Measurements from ENCODE around the gene UBE2H. TPM values are rescaled to one million over a fixed set of nuclear protein-coding genes. Genes with fewer than 3 reads are reported as not detected.
"Not testable (repeated sequence)": the region's sequence is repeated elsewhere in the genome, so short reads cannot be mapped to it uniquely, and the experiment has no call there.

UBE2H gene
- total RNA-seq, 2 experiments from 2014 or later, result 35.6 to 42.1 TPM

- Mint-ChIP-seq H3K27ac (no peak overlapping the region), H3K9me3 (no peaks in the 10 kb centered on the region), H3K27me3 (no peaks in the 10 kb centered on the region), H3K4me3 (no peak overlapping the region), H3K36me3 (peaks cover 5% of the 10 kb centered on the region), H3K4me1 (peaks cover 16% of the 10 kb centered on the region)
- POLR2A ChIA-PET, result no interaction called here
- DNase-seq (no peak), ATAC-seq (ENCODE audit: low read depth) (no peak)
Observed at GRCh38 chr7:129866251-129866650, 86.5 kb downstream of the UBE2H start.

GRCh38 chr7:129865925-129866201, 86.9 kb downstream of the UBE2H start:
- no peak for ATAC-seq (ENCODE audit: low read depth)
- H3K27ac Mint-ChIP-seq, result no peak overlapping the region
- H3K27me3 Mint-ChIP-seq, result no peaks in the 10 kb centered on the region
- H3K36me3 Mint-ChIP-seq, result peaks cover 5% of the 10 kb centered on the region
- DNase-seq, result no peak
- POLR2A ChIA-PET, result no interaction called here
- H3K4me3 Mint-ChIP-seq, result no peak overlapping the region
- H3K9me3 Mint-ChIP-seq, result no peaks in the 10 kb centered on the region
- H3K4me1 Mint-ChIP-seq, result peaks cover 17% of the 10 kb centered on the region

GRCh38 chr7:129865093-129865924, 87.5 kb downstream of the UBE2H start:
- H3K9me3 Mint-ChIP-seq, result no peaks in the 10 kb centered on the region
- H3K36me3 Mint-ChIP-seq, result peaks cover 5% of the 10 kb centered on the region
- DNase-seq (no peak), ATAC-seq (ENCODE audit: low read depth) (no peak)
- H3K4me3 Mint-ChIP-seq, result no peak overlapping the region
- H3K27ac Mint-ChIP-seq, result no peak overlapping the region
- H3K27me3 Mint-ChIP-seq, result no peaks in the 10 kb centered on the region
- H3K4me1 Mint-ChIP-seq, result peaks cover 19% of the 10 kb centered on the region
- POLR2A ChIA-PET, result no interaction called here

GRCh38 chr7:129864676-129865075, 88.1 kb downstream of the UBE2H start:
- peaks cover 21% of the 10 kb centered on the region for H3K4me1 Mint-ChIP-seq
- DNase-seq; ATAC-seq (ENCODE audit: low read depth); H3K9me3 Mint-ChIP-seq; H3K27me3 Mint-ChIP-seq; POLR2A ChIA-PET; H3K36me3 Mint-ChIP-seq; H3K4me3 Mint-ChIP-seq; H3K27ac Mint-ChIP-seq: not testable (repeated sequence)

GRCh38 chr7:129864042-129864441, 88.7 kb downstream of the UBE2H start:
- DNase-seq (no peak), ATAC-seq (ENCODE audit: low read depth) (no peak)
- Mint-ChIP-seq H3K4me3 (no peak overlapping the region), H3K9me3 (no peaks in the 10 kb centered on the region), H3K27me3 (no peaks in the 10 kb centered on the region), H3K4me1 (peaks cover 27% of the 10 kb centered on the region), H3K27ac (no peak overlapping the region), H3K36me3 (peaks cover 5% of the 10 kb centered on the region)
- POLR2A ChIA-PET, result no interaction called here

- Mint-ChIP-seq H3K27ac (no peak overlapping the region), H3K27me3 (no peaks in the 10 kb centered on the region), H3K4me3 (no peak overlapping the region), H3K36me3 (peaks cover 1% of the 10 kb centered on the region), H3K4me1 (peaks cover 26% of the 10 kb centered on the region), H3K9me3 (no peaks in the 10 kb centered on the region)
- ATAC-seq (ENCODE audit: low read depth) (no peak), DNase-seq (no peak)
- POLR2A ChIA-PET, result no interaction called here
Observed at GRCh38 chr7:129862682-129863081, 90.1 kb downstream of the UBE2H start.

GRCh38 chr7:129860784-129861183, 92.0 kb downstream of the UBE2H start:
- H3K4me3 Mint-ChIP-seq, POLR2A ChIA-PET: not testable (repeated sequence)

GRCh38 chr7:129859183-129859582, 93.6 kb downstream of the UBE2H start:
- Mint-ChIP-seq H3K27ac (no peak overlapping the region), H3K27me3 (no peaks in the 10 kb centered on the region), H3K4me3 (no peak overlapping the region), H3K36me3 (peaks cover 7% of the 10 kb centered on the region), H3K9me3 (no peaks in the 10 kb centered on the region), H3K4me1 (peaks cover 36% of the 10 kb centered on the region)
- no peak for DNase-seq
- POLR2A ChIA-PET, result no interaction called here
- no peak for ATAC-seq (ENCODE audit: low read depth)

More at GRCh38 chr7:129860784-129861183, 92.0 kb downstream of the UBE2H start:
- not testable (repeated sequence) for ATAC-seq (ENCODE audit: low read depth); H3K27me3 Mint-ChIP-seq; H3K9me3 Mint-ChIP-seq; DNase-seq; H3K36me3 Mint-ChIP-seq; H3K27ac Mint-ChIP-seq
- peaks cover 26% of the 10 kb centered on the region for H3K4me1 Mint-ChIP-seq

- ATAC-seq (ENCODE audit: low read depth) (no peak), DNase-seq (no peak)
- POLR2A ChIA-PET, result no interaction called here
- no peaks in the 10 kb centered on the region for H3K27me3 Mint-ChIP-seq
- peaks cover 7% of the 10 kb centered on the region for H3K36me3 Mint-ChIP-seq
- H3K4me3 Mint-ChIP-seq, result no peak overlapping the region
- no peak overlapping the region for H3K27ac Mint-ChIP-seq
- H3K4me1 Mint-ChIP-seq, result peaks cover 42% of the 10 kb centered on the region
- no peaks in the 10 kb centered on the region for H3K9me3 Mint-ChIP-seq
Observed at GRCh38 chr7:129858490-129858889, 94.3 kb downstream of the UBE2H start.

GRCh38 chr7:129857313-129857712, 95.4 kb downstream of the UBE2H start:
- POLR2A ChIA-PET, result no interaction called here
- Mint-ChIP-seq H3K9me3 (no peaks in the 10 kb centered on the region), H3K4me1 (peaks cover 41% of the 10 kb centered on the region), H3K27me3 (no peaks in the 10 kb centered on the region), H3K27ac (no peak overlapping the region), H3K36me3 (peaks cover 9% of the 10 kb centered on the region), H3K4me3 (no peak overlapping the region)
- no peak for DNase-seq
- ATAC-seq (ENCODE audit: low read depth), result no peak

GRCh38 chr7:129855935-129856717, 96.6 kb downstream of the UBE2H start:
- Mint-ChIP-seq H3K27me3 (no peaks in the 10 kb centered on the region), H3K4me1 (peaks cover 37% of the 10 kb centered on the region), H3K36me3 (peaks cover 13% of the 10 kb centered on the region), H3K4me3 (no peak overlapping the region), H3K27ac (no peak overlapping the region), H3K9me3 (no peaks in the 10 kb centered on the region)
- ATAC-seq (ENCODE audit: low read depth), result no peak
- DNase-seq, result no peak
- POLR2A ChIA-PET, result no interaction called here

- DNase-seq, result no peak
- no peak for ATAC-seq (ENCODE audit: low read depth)
- no peaks in the 10 kb centered on the region for H3K27me3 Mint-ChIP-seq
- H3K27ac Mint-ChIP-seq, result no peak overlapping the region
- POLR2A ChIA-PET, result interaction anchor here (0.5 kb wide), 1 partner anchor 596 kb away, joined by 3 read pairs; no protein-coding TSS in a partner anchor
- no peak overlapping the region for H3K4me3 Mint-ChIP-seq
- peaks cover 35% of the 10 kb centered on the region for H3K4me1 Mint-ChIP-seq
- H3K9me3 Mint-ChIP-seq, result no peaks in the 10 kb centered on the region
- H3K36me3 Mint-ChIP-seq, result peaks cover 16% of the 10 kb centered on the region
Observed at GRCh38 chr7:129855234-129855673, 97.5 kb downstream of the UBE2H start.

GRCh38 chr7:129854401-129854800, 98.4 kb downstream of the UBE2H start:
- no peak overlapping the region for H3K4me3 Mint-ChIP-seq
- H3K27me3 Mint-ChIP-seq, result no peaks in the 10 kb centered on the region
- POLR2A ChIA-PET, result no interaction called here
- H3K36me3 Mint-ChIP-seq, result peaks cover 16% of the 10 kb centered on the region
- H3K9me3 Mint-ChIP-seq, result no peaks in the 10 kb centered on the region
- DNase-seq (no peak), ATAC-seq (ENCODE audit: low read depth) (no peak)
- no peak overlapping the region for H3K27ac Mint-ChIP-seq
- H3K4me1 Mint-ChIP-seq, result peaks cover 34% of the 10 kb centered on the region

GRCh38 chr7:129853661-129854268, 99.0 kb downstream of the UBE2H start:
- Mint-ChIP-seq H3K4me3 (no peak overlapping the region), H3K9me3 (no peaks in the 10 kb centered on the region), H3K36me3 (peaks cover 16% of the 10 kb centered on the region), H3K27me3 (no peaks in the 10 kb centered on the region), H3K4me1 (peaks cover 31% of the 10 kb centered on the region), H3K27ac (no peak overlapping the region)
- ATAC-seq (ENCODE audit: low read depth) (no peak), DNase-seq (no peak)
- POLR2A ChIA-PET, result no interaction called here
